Stimulated activated CD8-positive, alpha-beta memory T cell treated with anti-CD3 and anti-CD28 coated beads, Interleukin-7, amount 100 ng/mL, for 24 hours (primary cell): ENCODE data around the gene ULK4.
"Not testable (repeated sequence)": the region's sequence is repeated elsewhere in the genome, so short reads cannot be mapped to it uniquely, and the experiment has no call there.

Source experiments
- DNase-seq: peaks from one replicate; pipeline ENCODE4 v3.0.0-alpha.2; 2020; ENCODE audit warnings: low read depth

ULK4 gene

GRCh38 chr3:41961751-41962679 lies at the start of gene ULK4:
Gene ULK4 (minus strand): TSS chr3:41962103. CDS start chr3:41954759, 7,344 bp downstream.
- DNase-seq: peak; percentile 90

DNA sequence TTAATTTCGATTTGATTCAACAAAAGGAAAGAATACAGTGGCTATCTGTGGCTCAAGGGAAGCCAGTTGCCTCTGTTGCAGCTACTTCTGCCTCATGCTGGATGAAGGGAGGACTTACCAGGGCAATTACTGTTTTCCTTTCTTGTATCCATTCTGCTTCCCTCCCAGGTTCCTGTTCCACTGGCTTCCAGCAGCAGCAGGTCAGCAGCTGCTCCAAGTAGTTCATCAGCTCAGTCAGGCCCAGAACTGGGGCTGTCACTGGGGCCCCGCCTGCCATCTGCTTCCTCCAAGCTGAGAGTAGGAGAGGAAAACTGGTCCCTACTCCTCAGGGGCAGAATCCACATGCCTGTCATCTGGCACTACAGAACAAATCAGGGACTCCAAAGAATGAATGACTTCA lies 48.6 kb upstream of the ULK4 start:
- DNase-seq: no peak

GRCh38 chr3:42009456-42009855 lies 47.6 kb upstream of the ULK4 start:
- no peak for DNase-seq

DNA sequence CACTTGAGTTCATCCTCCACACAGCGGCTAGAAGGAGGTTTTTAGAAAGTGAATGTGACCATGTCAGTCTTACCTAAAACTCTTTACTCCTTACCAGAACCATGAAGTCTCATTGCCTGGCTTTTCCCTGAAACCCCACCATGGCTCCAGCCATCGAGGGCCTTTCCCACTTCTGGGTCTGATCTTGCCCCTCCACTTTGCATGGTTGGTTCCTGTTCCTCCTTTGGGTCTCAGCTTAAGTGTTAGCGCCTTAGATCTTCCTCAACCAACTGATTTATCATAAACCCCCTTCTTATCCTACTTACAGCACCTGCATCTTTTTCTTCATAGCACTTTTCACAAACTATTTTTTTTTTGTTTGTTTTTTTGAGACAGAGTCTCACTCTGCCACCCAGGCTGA lies 45.9 kb upstream of the ULK4 start:
- DNase-seq: no peak

GRCh38 chr3:42005401-42005800 lies 43.5 kb upstream of the ULK4 start:
- DNase-seq: no peak

- no peak for DNase-seq
These were observed 40.9 kb upstream of the ULK4 start for GRCh38 chr3:42002790-42003189.

DNA sequence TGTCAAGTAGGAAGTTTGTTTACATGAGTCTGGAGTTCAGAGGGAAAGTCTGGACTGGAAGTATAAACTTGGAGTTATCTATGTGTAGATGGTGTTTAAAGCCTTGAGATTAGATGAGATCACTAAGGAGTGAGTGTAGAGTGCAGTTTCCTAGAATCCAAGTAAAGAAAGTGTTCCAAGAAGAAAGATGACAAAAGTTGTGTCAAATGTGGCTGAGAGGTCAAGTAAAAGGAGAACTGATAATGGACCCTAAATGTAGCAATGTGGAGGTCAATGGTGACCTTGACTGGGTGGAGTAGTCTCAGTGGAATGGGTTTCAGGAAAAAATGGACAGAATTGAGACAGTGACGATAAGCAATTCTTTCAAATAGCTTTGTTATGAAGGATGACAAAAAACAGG lies 39.9 kb upstream of the ULK4 start:
- no peak for DNase-seq

DNA sequence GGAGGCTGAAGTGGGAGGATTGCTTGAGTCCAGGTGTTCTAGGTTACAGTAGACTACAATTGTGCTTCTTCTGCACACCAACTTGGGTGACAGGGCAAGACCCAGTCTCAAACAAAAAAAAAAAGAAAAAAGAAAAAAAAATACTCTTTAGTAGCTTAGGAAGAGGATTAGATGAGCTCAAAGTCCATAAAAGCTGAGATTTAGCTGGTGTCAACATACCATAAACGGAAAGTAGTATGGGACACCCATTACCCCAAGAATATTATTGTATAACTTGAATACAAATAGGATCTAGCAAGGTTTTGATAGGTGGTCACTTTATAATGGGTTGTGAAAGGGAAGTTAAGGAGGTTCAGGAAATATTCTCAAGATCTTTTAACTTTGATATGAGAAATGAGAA lies 38.0 kb upstream of the ULK4 start:
- DNase-seq: no peak

DNA sequence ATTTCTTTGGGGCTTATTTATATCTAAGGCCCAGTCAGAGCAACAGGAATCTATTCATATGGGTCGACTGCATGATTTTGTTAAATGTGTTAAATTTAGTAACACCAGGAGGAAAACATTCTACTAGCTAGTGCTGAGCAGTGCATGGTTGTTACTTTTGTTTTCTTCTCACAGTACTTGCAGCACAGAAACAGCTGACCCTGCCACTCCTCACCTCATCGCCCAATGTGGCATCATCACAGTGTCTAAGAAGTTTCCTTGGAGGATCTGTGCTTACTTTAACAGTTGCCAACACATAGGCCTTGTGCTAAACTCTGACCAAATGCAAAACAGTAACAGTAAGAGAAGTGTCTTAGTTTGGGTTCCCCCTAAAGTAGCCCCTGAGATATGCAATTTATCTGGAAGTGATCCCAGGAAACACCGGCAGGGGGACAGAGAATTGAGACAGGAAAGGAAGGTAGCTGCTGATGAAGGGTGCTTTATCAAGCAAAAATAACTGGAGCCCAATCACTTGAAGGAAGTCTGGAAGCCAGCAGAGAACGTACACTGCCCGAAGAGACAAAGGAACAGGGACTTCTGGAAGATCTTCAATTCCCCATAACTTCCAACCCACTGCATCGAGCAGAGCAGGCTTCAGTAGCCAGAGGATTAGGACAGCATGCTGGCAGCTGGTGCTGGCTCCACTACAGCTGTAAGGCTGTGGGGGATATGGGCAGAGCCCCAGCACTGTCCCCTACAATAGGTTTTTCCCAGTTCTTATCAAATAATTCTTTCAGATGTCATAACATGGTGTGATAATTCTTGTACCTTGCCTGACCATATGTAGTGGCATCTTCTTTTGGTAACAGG lies 36.0 kb upstream of the ULK4 start:
- DNase-seq: no peak

- no peak for DNase-seq
These were observed 29.5 kb upstream of the ULK4 start for GRCh38 chr3:41991437-41991836.

DNA sequence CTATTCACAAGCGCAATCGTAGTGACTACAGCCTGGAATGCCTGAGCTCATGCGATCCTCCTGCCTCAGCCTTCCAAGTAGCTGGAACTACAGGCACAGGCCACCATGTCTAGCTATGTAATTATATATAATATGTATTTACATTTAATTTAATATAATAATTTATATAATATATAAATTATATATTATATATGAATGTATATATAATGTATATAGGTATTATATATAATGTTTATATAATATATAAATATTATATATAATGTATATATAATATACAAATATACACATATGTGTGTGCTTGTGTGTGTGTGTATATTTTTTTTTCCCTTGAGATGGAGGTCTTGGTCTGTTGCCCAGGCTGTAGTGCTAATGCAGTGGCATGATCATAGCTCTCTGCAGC lies 27.6 kb upstream of the ULK4 start:
- DNase-seq: no peak

GRCh38 chr3:41987627-41988026 lies 25.7 kb upstream of the ULK4 start:
- DNase-seq: no peak

DNA sequence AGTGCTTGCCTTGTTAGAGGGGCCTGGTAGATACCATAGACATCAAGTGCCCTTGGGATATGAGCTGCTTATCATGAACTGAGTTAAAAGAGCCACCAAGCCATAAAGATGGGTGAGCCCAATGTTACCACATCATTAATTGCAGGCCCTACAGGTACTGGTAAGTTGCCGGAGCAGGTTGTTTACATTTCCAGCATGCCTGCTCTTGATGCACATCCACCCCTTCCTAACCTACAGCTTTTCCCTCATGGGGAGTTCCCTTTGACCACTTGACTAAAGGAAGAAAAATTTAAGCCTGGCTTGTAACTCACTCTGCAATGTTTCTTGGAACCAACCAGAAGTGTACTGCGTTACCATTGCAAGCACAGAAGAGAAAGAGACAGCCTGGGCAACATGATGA lies 24.7 kb upstream of the ULK4 start:
- no peak for DNase-seq

GRCh38 chr3:41985018-41985417 lies 23.1 kb upstream of the ULK4 start:
- no peak for DNase-seq

DNA sequence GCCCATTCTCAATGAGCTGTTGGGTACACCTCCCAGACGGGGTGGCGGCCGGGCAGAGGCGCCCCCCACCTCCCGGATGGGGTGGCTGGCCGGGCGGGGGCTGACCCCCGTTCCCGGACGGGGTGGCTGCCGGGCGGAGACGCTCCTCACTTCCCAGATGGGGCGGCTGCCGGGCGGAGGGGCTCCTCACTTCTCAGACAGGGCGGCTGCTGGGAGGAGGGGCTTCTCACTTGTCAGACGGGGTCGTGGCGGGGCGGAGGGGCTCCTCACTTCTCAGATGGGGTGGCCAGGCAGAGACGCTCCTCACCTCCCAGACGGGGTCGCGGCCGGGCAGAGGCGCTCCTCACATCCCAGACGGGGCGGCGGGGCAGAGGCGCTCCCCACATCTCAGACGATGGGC lies 21.2 kb upstream of the ULK4 start:
- DNase-seq: not testable (repeated sequence)

- DNase-seq: not testable (repeated sequence)
These were observed 15.5 kb upstream of the ULK4 start for GRCh38 chr3:41977401-41977800.

DNA sequence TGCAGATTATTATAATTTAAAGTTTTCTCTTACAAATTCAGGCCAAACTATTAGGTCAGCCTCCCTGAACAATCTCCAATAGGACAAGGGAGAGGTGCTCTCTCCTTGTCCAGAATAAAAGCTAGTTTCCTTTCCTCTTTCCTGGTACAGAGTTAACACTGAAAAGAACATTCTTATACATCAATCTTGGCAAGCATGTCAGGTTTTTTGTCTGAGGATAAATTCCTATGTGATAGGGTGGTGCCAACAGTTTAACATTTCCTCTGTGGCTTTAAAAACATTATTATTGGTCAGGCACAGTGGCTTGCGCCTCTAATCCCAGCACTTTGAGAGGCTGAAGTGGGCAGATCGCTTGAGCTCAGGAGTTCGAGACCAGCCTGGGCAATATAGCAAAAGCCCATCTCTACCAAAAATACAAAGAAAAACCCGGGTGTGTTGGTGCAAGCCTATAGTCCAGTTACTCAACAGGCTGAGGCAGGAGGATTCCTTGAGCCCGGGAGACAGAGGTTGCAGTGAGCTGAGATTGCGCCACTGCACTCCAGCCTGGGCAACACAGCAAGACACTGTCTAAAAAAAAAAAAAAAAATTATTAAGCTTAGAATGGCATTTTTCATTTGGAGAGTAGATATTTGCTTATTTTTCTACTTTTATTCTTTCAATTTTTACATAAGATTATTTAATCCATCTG lies 13.7 kb upstream of the ULK4 start:
- no peak for DNase-seq

DNA sequence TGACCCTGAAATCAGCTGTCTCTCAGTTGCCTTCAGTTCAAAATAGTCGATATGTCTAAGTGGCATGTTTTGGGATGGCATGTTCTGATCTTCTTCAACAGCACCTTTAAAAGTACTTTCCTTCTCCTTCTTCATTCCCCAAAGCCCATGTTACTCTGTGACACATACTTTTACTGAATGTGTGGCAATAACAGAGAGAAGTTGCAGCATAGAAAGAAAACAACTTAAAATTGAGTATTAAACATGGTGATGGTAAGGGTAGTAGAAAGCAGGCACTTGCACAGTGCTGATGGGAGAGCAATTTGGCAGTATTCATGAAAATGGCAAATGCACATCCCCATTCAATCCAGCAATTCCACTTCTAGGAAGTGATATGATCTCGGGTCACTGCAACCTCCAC lies 12.3 kb upstream of the ULK4 start:
- no peak for DNase-seq

DNA sequence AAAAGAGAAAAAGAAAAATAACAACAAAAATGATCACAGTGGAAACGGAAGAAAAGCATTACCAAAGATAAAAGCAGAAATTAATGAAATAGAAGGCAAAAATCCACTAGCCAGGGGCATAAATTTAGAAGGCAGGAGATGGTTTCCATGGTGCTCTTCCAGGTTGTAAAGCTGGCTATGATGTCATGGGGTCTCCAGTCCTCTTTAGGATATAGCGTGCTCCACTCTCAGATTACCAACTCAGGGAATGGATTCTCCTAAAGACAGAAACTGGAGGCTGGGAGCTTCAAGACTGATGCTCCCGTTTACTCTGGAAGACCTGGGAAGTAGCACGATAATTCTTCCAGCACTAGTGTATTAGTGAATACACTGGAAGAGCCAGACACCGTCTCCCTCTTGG lies 10.9 kb upstream of the ULK4 start:
- no peak for DNase-seq

DNA sequence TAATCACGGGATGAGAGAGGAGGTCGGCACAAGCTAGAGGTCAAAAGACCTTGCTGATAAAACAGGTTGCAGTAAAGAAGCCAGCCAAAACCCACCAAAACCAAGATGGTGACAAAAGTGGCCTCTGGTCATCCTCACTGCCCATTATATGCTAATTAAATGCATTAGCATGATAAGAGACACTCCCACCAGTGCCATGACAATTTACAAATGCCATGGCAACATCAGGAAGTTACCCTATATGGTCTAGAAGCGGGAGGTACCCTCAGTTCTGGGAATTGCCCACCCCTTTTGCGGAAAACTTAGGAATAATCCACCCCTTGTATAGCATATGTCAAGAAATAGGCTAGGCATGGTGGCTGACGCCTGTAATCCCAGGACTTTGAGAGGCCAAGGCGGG lies 4.3 kb upstream of the ULK4 start:
- no peak for DNase-seq

DNA sequence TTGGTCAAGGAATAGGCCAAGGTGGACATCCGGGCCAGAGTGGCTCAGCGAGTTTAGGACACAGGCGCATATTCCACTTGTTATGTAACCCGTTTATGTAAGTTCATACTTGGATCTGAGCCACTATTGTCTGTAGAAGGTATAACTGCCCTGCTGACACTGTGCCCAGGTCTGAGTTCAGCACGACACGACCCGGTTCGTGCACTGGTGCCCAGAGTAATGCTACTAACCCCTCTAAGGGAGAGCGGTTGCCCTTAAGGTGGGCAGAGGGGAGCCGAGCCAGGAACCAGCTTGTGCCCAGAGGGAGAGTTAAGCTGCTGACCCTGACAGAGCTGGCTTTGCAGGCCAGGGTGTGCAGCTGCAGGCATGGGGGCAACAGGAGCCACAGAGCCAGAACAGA lies 1.9 kb upstream of the ULK4 start:
- no peak for DNase-seq
